Smooth muscle cell (in vitro differentiated cells): ENCODE results near the gene EIF4G1. TPM values are rescaled to one million over a fixed set of nuclear protein-coding genes. Genes with fewer than 3 reads are reported as not detected.

Experiments used
- DNase-seq: peaks from one replicate; lab custom pipeline; 2025; ENCODE audit not compliant: unreplicated experiment; lab: John Stamatoyannopoulos, UW
- H2AFZ ChIP-seq: fragments of 200-600 bp; sonication (generic); 2 replicates; pipeline ENCODE4 v1.6.0; 2016; ENCODE audit warnings: antibody characterized with exemption, low read depth, mild to moderate bottlenecking
- H3F3A ChIP-seq: fragments of 200-600 bp; sonication (generic); 2 replicates; pipeline ENCODE4 v1.6.0; 2017; ENCODE audit warnings: antibody characterized with exemption, low read depth
- H3K27ac ChIP-seq: fragments of 200-600 bp; sonication (generic); 2 replicates; pipeline ENCODE4 v1.5.1; 2016; ENCODE audit warnings: low read depth, mild to moderate bottlenecking
- H3K27me3 ChIP-seq: fragments of 200-600 bp; sonication (generic); 2 replicates; pipeline ENCODE4 v1.6.1; 2016; ENCODE audit warnings: low read depth, mild to moderate bottlenecking
- H3K36me3 ChIP-seq: fragments of 200-600 bp; sonication (generic); 2 replicates; pipeline ENCODE4 v1.5.1; 2016; ENCODE audit warnings: low read depth
- H3K4me1 ChIP-seq: fragments of 200-600 bp; sonication (generic); 2 replicates; pipeline ENCODE4 v1.5.1; 2016; ENCODE audit warnings: low read depth
- H3K4me2 ChIP-seq: fragments of 200-600 bp; sonication (generic); 2 replicates; pipeline ENCODE4 v1.6.0; 2016; ENCODE audit warnings: mild to moderate bottlenecking
- H3K4me3 ChIP-seq: fragments of 200-600 bp; sonication (generic); 2 replicates; pipeline ENCODE4 v1.5.1; 2016; ENCODE audit warnings: mild to moderate bottlenecking
- H3K79me2 ChIP-seq: fragments of 200-600 bp; sonication (generic); 2 replicates; pipeline ENCODE4 v1.6.0; 2016; ENCODE audit warnings: low read depth, mild to moderate bottlenecking
- H3K9ac ChIP-seq: fragments of 200-600 bp; sonication (generic); 2 replicates; pipeline ENCODE4 v1.6.0; 2016; ENCODE audit warnings: low read depth
- H3K9me3 ChIP-seq: fragments of 200-600 bp; sonication (generic); replicated peaks from 2 replicates; pipeline ENCODE4 v1.5.1; 2016; ENCODE audit warnings: low read depth
- H4K20me1 ChIP-seq: fragments of 200-600 bp; sonication (generic); 2 replicates; pipeline ENCODE4 v1.6.0; 2016; ENCODE audit warnings: low read depth
- CTCF ChIP-seq: fragments of 200-600 bp; sonication (generic); IDR thresholded peaks from 2 replicates; pipeline ENCODE4 v1.5.1; 2017; ENCODE audit warnings: borderline replicate concordance, mild to moderate bottlenecking, antibody characterized with exemption; ENCODE audit not compliant: insufficient read depth, poor library complexity, severe bottlenecking
- WGBS: methylation state at CpG from one replicate; pipeline ENCODE4 v1.1.7; 2016; ENCODE audit warnings: low lambda C conversion rate; 5-methylcytosine and 5-hydroxymethylcytosine counted together
- polyA plus RNA-seq: library from polyadenylated mRNA; unstranded; fragments of >200 nt; fragmentation: Nextera tagmentation; extraction: Ambion mirVana; gene quantifications from 2 replicates; pipeline ENCODE4 v1.2.1, GENCODE V29; 2016
- total RNA-seq: library from RNA; depleted of rRNA; stranded (reverse); fragments of >200 nt; gene quantifications from 2 replicates; pipeline ENCODE4 v1.2.3, GENCODE V29; 2014

The EIF4G1 gene
- total and polyA plus RNA-seq, 2 experiments from 2014 or later = 171 to 198 TPM

DNA sequence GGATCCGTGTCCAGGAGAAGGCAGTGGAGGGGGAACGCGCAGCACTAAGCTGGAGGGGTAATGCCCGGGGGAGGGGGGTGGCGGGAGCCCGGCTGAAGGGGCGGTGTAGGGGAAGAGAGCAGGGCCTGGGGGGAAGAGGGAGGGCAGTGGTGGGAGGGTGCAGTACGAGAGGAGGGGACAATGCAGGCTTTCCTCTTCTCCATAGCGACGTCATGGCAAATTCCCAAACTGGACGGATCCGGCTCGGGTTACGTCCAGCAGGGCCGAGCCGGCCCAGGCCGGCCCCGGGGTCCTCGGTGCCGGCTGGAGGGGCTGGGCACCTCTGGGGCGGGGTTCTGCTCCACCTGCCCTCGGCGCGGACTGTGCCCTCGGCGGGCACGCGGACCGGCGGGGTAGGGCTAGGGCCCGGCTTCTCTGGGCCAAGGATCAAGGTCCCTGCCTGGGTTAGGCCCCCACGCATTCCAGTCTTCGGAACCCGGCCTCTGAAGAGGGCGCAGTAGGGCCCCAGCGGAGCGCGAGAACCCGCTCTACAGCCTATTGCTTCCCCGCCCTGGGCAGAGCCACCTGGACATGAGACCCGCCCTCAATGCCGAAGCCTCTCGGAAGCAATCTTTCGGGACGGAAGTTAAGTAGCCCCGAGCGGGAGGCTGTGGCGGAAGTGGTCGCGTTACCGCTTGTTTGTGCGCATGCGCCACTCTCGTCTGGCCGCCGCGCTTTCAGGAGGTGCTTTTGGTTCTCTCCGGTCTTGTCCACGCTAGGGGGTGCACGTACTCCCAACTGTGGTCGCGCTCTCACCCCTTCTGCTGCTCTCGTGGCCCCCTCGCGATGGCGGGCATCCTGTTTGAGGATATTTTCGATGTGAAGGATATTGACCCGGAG, 48.5 kb downstream of the EIF4G1 start:
- H3K36me3 ChIP-seq = peaks cover 7% of the 10 kb centered on the region
- peak overlapping the region; percentile 98 for H3K27ac ChIP-seq
- peak overlapping the region; percentile 64 for H2AFZ ChIP-seq
- peaks cover 13% of the 10 kb centered on the region for H4K20me1 ChIP-seq
- peak; percentile 43 for TF ChIP-seq CTCF
- no peaks in the 10 kb centered on the region for H3K27me3 ChIP-seq
- peaks cover 24% of the 10 kb centered on the region for H3K79me2 ChIP-seq
- peaks cover 12% of the 10 kb centered on the region for H3F3A ChIP-seq
- H3K9me3 ChIP-seq = no peaks in the 10 kb centered on the region
- peak overlapping the region; percentile 77 for H3K4me3 ChIP-seq
- peaks cover 15% of the 10 kb centered on the region for H3K4me1 ChIP-seq
- H3K4me2 ChIP-seq = peak overlapping the region; percentile 92
- DNase-seq = peak; percentile 84
- WGBS = under 1% methylated on average over 54 of the region's 68 CpGs
- H3K9ac ChIP-seq = peak overlapping the region; percentile 98

DNA sequence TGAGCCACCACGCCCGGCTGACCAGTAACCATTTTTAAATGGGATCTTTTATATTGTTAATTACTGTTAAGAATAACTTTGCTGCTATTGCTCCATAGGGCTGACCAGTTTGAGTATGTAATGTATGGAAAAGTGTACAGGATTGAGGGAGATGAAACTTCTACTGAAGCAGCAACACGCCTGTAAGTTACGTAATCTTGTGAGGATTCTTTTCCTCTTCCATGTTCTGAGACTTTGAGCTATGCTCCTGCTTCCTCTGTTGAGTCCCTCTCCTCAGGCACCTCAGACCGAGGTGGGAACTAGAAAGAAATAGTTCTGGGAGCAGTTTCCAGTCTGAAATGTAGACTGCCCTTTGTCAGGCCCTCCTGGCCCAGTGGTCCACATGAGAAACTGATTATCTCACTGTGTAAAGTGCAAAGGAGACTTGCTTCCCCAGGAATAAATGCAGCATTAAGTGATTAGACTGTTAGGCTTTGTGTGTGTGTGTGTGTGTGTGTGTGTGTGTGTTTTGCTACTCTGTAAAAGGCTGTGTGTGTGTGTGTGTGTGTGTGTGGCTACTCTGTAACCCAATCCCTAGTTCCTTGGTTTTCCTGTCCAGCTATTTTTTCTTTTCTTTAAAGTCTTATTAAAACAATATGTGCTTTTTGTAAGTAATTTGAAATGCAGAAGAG, 52.3 kb downstream of the EIF4G1 start:
- no peak overlapping the region for H3K4me2 ChIP-seq

DNA sequence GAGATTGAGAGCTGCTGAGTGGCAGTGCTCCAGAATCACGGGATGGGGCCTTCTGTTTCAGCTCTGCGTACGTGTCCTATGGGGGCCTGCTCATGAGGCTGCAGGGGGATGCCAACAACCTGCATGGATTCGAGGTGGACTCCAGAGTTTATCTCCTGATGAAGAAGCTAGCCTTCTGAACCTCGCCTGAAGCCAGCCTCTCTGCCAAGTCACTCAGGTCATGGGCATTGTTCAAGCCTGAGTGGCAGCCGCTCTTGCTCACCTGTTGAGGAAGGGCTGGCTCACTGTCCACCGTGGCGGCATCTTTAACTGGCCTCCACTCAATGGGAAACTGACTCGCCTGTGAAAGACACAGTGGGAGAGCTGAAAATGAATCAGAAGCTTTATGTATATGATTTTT, 53.7 kb downstream of the EIF4G1 start:
- peaks cover 11% of the 10 kb centered on the region for H3F3A ChIP-seq
- H3K27ac ChIP-seq = no peak overlapping the region
- H2AFZ ChIP-seq = no peak overlapping the region
- peaks cover 18% of the 10 kb centered on the region for H3K79me2 ChIP-seq
- peaks cover 7% of the 10 kb centered on the region for H3K4me1 ChIP-seq
- no peak for DNase-seq
- 99% methylated on average over 9 of the region's 9 CpGs for WGBS
- no peaks in the 10 kb centered on the region for H3K27me3 ChIP-seq
- peaks cover 7% of the 10 kb centered on the region for H3K36me3 ChIP-seq
- H3K9me3 ChIP-seq = no peaks in the 10 kb centered on the region
- peaks cover 13% of the 10 kb centered on the region for H4K20me1 ChIP-seq
- no peak for TF ChIP-seq CTCF
- H3K9ac ChIP-seq = no peak overlapping the region
- H3K4me3 ChIP-seq = no peak overlapping the region
- no peak overlapping the region for H3K4me2 ChIP-seq

More for the DNA sequence above, 52.3 kb downstream of the EIF4G1 start:
- Histone ChIP-seq H3K9me3 (no peaks in the 10 kb centered on the region), H3K4me1 (peaks cover 7% of the 10 kb centered on the region), H3F3A (peaks cover 15% of the 10 kb centered on the region), H3K79me2 (peaks cover 18% of the 10 kb centered on the region), H4K20me1 (peaks cover 13% of the 10 kb centered on the region), H3K27me3 (no peaks in the 10 kb centered on the region), H3K4me3 (no peak overlapping the region), H3K27ac (no peak overlapping the region), H2AFZ (no peak overlapping the region), H3K36me3 (peaks cover 7% of the 10 kb centered on the region), H3K9ac (no peak overlapping the region)
- DNase-seq = no peak
- TF ChIP-seq CTCF = no peak
- 97% methylated on average over 5 of the region's 5 CpGs for WGBS
